HG03280 (cell line): Measurements from ENCODE around the gene RAB24.

Experiments used
- ATAC-seq: cut with Tn5 transposase; IDR thresholded peaks from one replicate; pipeline ENCODE4 v1.9.1; 2021; ENCODE audit warnings: mild to moderate bottlenecking, moderate library complexity; ENCODE audit not compliant: unreplicated experiment

Gene RAB24

DNA sequence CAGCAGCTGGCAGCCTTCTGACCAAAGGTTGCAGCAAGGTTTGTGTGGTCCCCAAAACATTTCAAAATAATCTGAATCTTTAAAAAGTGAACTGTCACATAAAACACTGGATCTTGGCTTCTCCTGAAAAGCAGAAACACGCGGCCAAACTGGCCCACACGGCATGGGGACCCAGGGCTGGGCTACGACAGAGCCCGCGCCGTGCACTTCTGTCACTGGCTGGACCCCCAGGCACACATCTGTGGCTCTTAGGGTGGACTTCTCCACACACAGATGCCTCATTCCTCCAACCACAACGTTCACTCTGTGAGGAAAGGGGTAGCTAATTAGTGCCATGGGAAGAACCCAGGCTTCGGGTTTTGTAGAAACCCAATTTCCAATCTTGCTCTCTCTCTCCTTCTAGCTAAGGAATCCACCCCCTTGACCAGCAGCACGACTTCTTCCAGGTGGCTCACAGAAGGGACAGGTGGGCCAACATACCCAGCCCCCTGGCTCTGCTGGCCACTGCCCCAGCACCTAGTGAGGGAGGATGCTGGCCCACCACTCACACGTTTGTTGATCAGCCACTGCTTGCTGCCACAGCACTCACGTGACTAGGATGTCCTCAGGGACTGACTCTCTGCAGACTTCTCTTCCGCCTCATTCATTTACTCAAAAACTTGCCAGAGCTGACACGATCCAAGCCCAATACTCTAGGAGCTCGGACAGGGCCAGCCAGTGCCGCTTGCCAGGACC, 30.1 kb upstream of the RAB24 start:
- ATAC-seq, result no peak

DNA sequence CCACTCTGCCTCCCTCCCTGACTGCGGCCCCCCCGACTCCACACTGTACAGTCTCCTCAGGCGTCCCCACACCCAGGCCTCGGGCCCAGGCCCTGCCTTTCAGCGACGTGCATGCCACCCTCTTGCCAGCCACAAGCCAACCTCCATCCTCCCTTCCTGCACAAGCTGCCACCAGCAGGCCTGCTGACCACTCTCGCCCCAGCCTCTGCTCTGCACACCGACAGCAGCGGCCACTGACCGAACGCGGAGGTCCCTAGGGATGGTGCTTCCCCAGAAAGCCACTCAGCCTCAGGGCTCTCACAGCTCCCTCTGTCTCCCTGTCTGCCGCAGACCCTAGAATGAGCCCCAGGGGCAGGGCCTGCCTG, 29.4 kb upstream of the RAB24 start:
- no peak for ATAC-seq

DNA sequence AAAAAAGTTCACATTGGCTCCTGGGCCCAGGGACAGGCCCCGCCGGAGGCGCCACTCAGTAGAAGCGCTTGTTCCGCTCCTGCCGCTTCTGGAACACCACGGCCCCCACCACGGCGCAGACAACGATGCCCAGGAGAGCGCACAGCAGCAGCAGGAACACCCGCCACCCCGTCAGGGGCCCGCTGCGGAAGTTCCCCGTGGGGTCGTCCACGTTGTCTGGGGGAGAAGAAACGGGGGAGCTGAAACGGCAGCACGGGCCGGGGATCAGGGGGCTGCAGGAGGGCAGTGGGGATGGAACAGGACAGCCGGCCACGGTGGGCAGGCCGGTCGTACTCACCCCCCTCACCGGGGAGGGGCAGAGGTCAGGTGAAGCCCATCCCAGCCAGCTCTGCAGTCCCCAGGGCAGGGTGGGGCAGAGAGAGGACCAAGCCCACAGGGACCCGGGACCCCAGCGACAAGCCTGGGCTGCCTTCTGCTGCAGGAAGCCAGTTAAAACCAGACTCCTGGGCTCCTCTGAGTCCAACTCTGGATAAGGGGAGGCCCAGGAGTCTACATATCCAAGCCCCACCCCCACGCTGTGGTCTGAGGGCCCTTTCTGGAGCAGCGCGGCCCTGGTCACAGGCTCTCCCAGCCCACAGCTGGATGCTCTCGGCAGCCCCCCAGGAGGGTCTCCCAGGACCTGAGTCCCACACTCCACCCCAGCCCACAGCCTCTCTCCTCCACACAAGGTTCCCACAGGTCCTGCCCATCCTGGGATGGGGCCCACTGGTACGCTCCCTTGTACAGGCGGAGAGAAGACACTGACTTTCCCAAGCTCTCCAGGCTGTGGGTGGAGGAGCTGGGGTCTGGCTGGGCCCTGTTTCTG, 28.7 kb upstream of the RAB24 start:
- no peak for ATAC-seq

DNA sequence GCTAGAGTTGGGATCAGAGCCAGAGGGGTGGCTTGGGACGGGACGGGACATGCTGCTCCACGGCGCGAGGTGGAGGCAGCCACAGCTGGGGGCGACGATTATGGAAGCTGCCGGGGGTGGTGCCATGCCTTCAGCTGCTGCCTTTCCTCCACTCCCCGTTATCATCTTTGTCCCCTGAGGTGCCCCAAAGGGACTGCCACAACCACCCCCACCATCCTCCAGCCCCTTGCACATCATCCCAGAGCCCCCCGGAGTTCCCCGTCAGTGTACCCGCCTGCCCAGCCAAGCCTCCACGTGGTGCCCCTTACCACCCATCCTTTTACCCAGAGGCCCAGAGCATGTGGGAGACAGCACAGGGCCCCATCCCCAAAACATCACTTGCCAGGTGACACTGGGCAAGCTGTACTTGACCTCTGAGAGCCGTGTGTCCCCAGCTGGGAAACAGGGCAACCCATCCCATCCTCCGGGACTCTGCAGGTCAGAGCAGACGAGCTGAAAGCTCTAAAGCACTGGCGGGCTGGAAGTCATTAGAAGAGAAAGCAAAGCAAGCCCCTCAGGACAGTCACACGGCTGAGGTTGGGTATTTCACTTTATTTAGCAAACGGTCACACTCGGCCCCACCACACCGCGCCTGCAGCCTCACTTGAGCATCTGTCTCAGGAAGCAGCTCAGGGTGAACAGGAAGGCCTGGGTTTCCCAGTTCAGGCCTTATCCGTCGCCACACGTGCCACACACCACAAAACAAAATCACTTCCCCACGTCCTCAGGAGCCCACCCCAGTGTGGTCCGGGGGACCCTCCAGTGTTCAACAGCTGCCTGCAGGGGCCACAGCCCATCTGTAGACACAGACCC, 27.7 kb upstream of the RAB24 start:
- no peak for ATAC-seq

DNA sequence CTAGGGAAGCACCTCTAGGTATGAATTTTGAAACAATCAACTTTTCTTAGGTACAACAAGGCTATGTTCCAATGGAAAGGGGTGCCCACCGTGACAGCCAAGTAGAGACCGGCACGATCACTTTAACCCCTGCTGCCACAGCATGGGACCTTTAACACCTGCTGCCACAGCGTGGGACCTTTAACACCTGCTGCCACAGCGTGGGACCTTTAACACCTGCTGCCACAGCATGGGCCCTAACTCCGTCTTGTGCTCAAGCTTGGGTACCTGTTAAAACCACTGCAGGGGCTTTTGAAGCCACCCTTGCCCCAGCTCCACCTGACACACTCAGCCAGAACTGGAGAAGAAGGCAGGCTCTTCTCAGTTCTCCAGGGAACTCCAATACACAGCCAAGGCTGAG, 26.4 kb upstream of the RAB24 start:
- ATAC-seq, result no peak

DNA sequence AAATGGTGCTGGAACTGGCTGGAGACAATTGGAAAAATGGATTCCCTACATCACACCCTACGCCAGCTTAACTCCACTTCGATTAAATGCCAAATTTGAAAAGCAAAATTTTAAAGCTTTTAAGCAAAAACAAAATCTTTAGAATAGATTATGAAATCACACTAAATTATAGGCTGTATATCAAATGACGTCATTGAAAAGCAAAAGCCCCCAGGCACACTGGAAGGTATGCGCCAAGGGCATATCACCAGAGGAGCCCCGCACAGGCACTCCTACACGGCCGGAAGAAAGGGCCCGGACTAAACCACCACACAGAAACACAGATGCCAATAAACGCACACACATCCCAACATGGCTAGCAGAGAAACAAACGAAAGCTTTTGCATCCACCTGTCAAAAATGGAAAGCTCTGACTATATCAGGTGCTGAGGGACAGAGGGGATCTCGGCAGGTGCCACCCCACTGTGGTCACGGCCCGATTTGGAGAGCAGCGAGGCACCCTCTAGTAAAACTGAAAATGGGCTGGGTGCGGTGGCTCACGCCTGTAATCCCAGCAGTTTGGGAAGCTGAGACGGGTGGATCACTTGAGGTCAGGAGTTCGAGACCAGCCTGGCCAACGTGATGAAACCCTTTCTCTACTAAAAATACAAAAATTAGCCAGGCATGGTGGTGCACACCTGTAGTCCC, 25.2 kb upstream of the RAB24 start:
- ATAC-seq, result no peak

DNA sequence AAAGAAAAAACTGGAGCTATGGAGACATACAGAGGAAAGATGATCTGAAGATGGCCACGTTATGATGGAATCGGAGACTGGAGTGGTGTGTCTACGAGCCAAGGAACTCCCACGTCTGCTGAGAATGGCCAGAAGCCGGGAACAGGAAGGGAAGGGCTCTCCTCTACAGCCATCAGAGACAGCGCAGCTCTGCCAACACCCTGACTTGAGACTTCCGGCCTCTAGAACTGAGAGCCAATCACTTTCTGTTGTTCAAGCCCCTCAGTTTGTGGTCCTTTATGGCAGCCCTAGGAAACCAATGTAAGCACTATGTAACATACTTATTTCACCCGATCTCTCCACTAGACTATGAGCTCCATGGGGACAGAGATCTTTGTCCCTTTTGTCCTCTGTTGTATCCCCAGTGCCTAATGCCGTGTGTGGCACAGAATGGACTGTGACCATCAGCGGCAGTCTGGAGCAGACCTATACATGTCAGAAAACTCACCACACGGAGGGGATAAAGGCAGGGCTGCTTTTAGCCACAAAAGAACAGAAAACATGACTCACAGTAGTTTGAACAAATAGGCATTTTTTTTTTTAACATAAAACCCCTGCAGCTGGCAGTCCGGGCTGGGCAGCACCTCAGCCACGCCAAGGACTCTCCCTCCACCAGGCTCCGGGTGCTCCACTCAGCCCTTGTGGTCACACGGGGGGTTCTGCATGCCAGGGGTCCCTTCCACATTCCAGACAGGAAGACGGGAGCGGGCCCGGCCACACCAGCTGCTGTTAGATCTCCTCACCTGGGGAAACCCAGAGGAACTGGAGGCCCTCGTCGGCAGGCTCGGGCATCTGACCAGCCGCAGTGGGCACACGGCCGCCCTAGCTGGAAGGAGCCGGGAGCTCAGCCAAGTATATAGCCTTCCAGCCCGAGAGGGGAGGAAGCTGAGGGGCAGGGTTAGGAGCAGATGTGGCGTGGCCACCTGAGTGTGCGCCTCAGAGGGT, 24.3 kb upstream of the RAB24 start:
- ATAC-seq, result no peak

DNA sequence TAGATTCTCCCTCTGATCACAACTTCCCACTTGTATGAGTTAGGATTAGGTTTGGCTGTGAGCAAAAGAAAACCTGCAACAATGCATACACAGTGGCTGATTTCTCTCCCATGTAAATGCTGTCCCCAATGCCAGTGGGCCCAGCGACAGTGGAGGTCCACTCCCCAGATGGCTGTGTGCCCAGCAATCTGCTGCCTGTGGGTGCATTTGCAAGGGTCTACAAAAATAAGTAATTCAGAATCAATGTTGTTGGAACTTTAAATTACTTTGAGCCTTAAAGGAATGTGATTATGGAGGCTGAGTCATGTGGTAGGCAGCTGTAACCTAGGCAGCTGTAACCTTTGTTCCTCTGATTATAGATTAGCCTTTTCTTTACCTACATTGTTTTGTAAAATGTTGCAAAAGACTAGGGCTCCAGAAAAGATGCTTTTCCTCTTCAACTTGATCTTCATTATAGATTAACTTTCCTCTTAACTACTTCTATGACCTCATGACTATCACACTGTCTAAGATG, 22.4 kb upstream of the RAB24 start:
- ATAC-seq, result no peak

DNA sequence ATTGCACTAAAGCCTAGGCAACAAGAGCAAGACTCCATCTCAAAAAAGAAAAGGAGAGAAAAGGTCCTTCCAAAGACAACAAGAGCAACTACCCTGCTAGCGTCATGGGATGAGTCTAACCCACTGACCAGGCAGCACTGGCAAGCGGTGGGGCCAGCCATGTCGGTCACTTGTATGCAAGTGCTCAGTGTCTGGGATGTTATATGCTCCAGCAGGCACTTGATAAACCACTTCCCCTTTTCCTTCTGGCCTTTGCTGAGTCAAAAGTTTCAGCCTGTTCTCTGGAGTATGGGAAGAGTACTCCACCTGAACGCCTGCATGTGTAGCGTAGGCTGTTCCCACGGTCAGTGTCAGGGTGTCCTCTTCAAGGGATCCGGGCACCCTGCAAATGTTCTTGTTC, 17.4 kb upstream of the RAB24 start:
- no peak for ATAC-seq

DNA sequence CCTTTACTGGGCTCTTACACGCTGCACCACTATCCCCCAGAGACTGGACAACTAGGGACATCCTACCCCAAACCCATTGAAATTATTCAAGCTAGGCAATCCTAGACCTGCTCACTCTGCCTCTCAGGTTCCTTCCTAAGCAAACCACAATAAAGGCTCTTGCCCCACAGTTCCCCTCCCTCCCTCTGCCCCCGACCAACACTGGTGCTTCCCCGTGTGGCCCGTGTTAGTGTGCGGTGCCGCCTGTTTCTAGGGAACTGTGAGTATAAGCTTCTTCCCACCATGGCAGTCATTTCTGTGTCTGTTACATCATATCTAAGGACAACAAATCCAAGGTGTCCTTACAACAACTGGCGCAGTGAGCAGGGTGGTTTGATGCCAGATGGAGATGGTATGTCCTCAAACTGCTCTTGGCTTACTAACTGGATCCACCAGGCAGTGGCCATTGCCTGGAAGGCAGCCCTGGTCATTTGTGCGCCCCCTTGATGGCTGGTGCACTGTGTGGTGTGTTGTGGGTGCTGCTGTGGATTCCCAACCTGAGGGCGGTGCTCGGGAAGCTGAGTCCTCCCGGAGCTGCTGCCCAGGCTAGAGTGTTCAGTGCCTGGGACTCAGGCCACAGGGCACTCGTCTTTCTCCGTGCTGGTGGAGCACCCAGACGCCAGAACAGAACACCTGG, 16.5 kb upstream of the RAB24 start:
- ATAC-seq, result no peak

DNA sequence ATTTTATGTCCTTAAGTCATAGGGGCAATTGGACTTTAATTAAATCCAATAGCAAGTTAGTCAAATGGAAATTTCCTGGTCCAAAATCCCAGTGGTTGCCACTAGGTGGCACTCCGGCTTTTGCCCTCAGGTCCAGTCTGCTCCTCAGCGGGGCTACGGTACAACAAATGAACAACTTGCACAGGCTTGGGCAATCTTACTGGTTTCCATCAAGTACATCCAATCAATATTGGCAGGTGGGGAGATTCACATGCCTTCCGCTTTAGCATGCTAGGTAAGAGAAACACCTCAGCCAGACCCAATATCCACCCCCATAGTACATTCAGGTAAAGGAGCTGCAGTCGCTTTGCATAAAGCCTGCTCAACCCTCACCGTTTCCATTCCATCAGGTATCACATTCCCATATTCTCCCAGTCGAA, 14.4 kb upstream of the RAB24 start:
- no peak for ATAC-seq

DNA sequence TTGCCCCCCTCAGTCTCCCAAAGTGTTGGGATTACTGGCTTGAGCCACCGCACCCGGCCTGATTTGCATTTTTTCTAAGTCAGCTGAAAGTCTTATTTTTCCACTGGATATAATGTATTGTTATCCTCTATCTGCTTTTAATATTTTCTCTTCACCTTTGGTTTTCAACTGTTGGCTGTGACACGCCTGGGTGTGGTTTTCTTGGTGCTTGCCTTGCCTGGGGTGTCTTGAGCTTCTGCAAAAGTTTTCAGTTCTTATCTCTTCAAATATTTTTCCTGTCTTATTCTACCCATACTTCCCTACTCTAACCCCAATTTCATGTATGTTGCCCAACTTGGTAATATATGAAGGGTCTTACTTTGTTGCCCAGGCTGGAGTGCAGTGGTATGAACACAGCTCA, 12.5 kb upstream of the RAB24 start:
- ATAC-seq, result no peak

DNA sequence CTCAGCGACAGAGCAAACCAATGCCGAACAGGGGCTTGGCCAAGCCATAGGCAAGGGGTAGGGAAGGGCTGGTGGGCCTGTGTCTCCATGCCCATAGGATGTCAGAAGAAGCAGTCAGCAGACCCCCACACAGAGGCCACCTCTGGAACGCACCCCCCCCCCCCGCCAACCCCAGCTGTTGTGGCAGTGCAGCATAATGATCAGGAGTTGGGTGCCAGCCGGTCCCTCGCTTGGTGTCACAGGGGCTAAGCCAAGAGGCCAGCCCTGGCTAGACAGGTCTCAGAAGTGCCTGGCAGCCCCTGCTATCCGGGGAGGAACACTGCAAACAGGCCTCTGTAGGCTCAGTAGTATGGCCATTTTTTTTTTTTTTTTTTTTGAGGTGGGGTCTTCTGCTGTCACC, 11.9 kb upstream of the RAB24 start:
- ATAC-seq, result no peak

DNA sequence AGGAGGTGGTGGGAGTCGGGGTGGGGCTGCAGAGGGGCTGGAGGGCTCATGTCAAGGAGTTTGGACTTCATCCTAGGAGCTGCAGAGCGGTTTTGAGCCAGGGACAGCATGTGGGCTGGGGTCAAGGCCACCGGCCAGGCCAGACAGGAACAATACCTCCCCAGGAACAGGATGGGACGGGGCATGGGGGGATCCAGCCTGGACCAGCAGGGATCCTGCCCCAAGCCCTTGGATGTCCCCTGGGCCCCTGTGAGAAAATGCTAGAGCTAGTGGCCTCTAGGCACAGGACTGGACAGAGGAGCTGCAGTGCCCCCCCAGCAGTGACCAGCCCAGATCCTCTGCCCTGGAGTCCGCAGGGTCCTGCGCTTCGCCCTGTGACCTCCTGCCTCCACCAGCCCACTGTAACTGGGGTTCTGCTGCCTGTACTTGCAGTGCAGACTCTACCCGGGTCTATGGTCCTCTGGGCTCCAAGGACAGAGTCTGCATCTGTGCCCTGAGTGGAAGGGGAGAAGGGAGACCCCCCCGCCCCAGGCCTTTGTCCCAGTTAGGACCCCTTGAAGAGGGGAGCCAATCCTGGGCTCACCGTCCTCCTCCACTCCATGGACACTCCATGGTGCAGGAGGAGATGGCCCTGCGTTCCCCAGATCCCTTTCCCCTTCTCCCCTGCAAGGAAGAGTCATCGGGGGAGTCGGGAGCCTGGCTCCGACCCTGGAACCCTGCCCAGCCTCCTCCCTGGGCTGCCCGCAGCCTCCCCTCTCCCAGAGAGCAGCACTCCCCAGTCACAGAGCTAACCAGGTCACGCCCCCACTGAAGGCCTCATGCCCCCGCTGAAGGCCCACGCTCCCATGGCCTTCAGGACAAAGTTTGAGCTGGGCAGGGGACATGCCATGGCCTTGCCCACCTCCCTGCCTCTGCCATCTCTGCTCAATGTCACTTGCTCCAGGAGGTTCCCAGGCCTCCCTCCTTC, 11.1 kb upstream of the RAB24 start:
- no peak for ATAC-seq

DNA sequence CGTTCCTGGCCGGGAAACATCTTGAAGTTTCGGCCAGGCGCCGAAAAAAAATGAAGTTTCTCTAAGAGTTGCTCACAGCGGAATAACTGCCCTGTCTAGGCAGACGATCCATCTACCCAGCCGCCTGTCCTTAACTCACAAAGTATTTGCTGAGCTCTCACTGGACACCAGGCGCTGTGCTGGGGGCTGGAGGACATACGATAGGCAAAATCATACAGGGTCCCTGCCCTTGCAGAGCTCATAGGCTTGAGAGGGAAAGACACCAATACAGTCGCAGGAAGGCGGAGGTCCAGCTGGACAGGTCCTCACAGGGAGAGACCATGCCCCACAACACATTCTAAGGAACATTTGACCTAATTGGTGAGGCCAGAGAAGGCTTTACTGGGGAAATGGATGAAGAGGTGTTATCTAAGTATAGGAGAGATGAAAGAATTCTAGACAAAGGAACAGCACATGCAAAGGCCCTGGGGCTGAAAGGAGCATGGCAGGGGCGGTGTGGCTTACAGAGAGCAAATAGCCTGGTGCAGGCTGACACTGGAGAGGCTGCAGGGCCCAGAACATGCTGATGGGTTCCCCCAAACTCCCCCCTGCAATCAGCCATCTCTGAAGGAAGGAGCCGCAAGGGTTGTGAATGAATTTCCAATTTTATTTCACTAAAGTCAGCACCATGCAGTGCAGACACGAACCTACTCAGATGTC, 10.2 kb upstream of the RAB24 start:
- no peak for ATAC-seq

DNA sequence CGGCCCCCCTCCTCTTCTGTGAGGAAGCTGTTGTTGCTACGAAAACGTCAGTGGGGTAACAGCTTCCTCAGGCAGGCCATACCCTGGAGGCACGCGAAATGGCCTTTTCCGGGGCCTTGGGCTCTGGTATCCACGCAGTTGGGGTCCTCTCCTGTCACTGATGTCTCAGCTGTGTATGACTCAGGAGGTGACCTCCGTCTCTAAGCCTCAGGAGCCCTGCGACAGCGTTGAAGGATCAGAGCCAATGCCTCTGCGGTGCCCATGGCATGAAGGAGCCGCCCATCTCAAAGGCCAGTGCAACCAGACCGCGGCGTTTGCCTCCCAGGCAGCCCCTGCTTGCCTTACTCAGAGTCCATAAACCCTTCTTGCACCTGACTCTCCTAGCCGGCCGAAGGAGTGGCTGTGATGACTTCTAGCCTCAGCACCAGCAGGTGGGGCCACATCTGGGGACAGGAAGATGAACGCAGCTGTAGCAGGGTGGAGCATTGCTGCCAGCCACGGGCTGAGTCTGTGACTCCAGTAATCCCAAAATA, 9.2 kb upstream of the RAB24 start:
- ATAC-seq, result peak; percentile 32
